ENCODE data around the gene SPANXN5.
"Not testable (repeated sequence)": the region's sequence is repeated elsewhere in the genome, so short reads cannot be mapped to it uniquely, and the experiment has no call there.

The SPANXN5 gene

DNA sequence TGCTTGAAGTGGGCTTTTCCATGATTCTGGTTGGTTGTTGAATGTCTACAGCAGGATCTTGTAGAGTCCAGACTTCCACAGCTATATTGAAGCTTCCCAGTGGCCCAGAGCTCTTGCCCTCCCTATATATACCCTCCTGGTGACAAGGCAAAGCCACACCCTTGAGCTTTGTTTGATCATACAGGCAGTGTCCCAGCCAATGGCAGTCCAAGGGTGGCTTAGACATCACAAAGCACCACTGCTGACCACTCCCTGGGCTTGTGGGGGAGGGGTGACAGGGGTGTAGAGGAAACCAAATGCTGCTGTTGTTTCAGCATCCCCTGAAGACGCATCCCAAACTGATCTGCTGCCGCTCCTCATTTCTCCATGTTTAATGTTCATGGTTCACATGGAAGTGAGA, at the start of gene SPANXN5:
SPANXN5 (minus strand) TSS at position 101 of the 400 bp plus-strand sequence; CDS start at position 22, 79 bp downstream.
- in situ Hi-C loops (cut with MboI; ENCODE audit: low sequenced_read_pairs) = not testable (repeated sequence)

DNA sequence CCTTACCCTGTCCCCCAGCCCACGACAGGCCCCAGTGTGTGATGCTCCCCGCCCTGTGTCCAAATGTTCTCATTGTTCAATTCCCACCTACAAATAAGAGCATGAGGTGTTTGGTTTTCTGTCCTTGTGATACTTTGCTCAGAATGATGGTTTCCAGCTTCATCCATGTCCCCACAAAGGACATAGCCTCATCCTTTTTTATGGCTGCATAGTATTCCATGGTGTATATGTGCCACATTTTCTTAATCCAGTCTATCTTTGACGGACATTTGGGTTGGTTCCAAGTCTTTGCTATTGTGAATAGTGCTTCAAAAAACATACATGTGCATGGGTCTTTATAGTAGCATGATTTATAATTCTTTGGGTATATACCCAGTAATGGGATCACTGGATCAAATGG, 46.4 kb upstream of the SPANXN5 start:
- in situ Hi-C loops (cut with MboI; ENCODE audit: low sequenced_read_pairs) = not testable (repeated sequence)

DNA sequence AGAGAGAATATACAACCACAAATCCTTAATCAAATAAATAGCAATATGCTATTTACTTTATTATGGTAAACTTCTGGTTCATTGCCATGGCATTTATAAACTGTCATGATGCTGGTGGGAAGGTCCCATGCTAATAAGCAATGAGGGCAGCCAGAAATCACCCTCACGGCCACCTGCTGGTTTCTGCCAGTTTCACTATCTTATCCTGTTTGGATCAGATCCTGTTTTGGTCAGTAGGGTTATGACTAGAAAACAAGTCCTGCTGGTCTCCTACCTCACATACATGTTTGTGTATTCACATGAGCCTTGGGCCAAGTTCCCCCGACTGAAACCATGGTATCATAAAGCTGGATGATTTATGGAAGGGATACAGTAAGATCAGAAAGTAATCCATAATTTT, 41.9 kb upstream of the SPANXN5 start:
- in situ Hi-C loops (cut with MboI; ENCODE audit: low sequenced_read_pairs) = no loop called here

DNA sequence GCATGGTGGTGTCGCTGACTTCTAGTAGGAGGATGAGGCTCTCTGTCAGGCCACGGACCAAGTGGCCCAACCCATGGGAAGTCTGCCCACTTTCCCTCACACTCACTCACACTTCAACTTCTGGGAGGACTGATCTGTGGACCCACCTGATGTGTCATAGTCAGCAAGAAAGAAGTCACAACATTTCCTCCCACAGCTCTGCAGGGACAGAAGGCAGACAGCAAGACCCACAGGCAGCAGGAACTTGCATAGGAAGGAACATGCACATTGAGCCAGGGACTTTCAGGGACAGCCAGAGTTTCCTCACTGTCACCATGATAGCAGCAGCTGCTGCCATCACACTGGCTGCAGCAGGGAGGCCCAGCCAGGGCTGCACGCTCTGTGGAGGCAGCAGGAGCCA, 33.3 kb upstream of the SPANXN5 start:
- in situ Hi-C loops (cut with MboI; ENCODE audit: low sequenced_read_pairs) = no loop called here

DNA sequence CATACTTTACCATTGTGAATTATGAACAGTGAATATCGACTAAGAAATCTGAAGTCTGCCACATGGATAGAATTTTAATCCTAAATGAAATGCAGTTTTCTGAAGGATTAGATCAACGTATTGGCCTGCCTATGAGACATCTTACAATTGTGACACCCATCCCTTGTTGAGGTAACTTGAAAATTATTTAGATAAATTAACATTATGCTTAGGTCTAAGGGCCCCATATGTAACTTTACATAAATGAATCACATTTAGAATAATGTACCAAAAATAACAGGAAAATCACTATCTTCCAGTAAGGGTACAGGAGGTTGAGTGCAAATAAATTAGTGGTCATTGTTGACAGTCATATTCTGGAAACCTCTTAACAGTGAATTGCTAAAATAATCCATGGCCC, 27.4 kb upstream of the SPANXN5 start:
- in situ Hi-C loops (cut with MboI; ENCODE audit: low sequenced_read_pairs) = loop anchor here (25.0 kb wide), 1 partner anchor 212 kb away; no protein-coding TSS in a partner anchor

- in situ Hi-C loops (cut with MboI; ENCODE audit: low sequenced_read_pairs) = loop anchor here (25.0 kb wide), 1 partner anchor 209 kb away; no protein-coding TSS in a partner anchor
Observed at GRCh38 chrX:52821079-52821760, 24.0 kb upstream of the SPANXN5 start.

GRCh38 chrX:52819788-52820187, 22.6 kb upstream of the SPANXN5 start:
- in situ Hi-C loops (cut with MboI; ENCODE audit: low sequenced_read_pairs) = loop anchor here (25.0 kb wide), 1 partner anchor 207 kb away; no protein-coding TSS in a partner anchor

DNA sequence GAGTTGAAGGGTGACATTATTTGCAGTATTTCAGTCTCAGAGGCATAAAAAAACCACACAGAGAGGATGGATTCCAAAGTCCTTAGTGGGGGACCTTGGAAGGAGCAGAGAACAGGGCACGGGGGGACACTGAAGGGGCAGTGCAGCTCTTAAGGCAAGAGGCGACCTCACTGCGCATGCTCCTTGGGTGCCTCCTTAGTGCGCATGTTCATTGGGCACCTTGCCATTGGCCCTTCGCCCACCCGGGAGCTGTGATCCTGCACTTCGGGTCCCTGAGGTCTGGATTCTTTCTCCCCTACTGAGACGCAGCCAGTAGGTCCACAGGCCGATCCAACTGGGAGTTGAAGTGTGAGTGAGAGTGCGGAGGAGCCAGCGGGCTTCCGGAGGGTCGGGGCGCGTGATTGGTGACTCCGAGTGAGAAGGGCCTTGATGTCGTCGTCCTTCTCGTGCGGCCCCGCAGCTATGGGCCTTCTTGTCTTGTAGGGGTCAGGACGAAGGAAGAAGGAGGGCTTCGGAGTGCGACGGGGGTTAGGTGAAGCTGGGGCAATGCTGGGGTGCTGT, 13.9 kb upstream of the SPANXN5 start, which contains the start of gene XAGE5:
XAGE5 (plus strand) TSS at position 223 of the 561 bp plus-strand sequence. CDS start 1,280 bp downstream, outside the sequence.
- in situ Hi-C loops (cut with MboI; ENCODE audit: low sequenced_read_pairs) = loop anchor here (25.0 kb wide), 1 partner anchor 199 kb away; no protein-coding TSS in a partner anchor

DNA sequence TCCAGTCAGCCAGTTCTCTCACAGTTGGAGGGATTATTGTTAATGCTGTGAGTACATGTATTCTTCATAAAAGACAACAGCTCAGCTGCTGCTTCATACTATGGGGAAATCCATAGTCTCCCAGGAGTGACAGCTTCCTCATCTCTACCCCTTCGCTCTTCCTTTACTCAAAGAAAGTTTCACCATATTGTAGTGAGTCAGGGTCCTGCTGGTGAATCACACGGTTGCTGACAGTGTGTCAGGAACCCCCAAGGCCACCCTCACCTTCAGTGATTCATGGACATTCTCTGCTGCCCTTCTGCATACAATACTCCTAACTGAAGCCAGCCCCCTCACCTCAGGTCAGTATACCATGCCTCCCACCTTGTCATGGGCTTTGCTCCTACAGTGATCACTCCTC, 7.6 kb upstream of the SPANXN5 start:
- in situ Hi-C loops (cut with MboI; ENCODE audit: low sequenced_read_pairs) = loop anchor here (25.0 kb wide), 1 partner anchor 193 kb away; no protein-coding TSS in a partner anchor

GRCh38 chrX:52773504-52773903, 23.7 kb downstream of the SPANXN5 start:
- in situ Hi-C loops (cut with MboI; ENCODE audit: low sequenced_read_pairs) = not testable (repeated sequence)

DNA sequence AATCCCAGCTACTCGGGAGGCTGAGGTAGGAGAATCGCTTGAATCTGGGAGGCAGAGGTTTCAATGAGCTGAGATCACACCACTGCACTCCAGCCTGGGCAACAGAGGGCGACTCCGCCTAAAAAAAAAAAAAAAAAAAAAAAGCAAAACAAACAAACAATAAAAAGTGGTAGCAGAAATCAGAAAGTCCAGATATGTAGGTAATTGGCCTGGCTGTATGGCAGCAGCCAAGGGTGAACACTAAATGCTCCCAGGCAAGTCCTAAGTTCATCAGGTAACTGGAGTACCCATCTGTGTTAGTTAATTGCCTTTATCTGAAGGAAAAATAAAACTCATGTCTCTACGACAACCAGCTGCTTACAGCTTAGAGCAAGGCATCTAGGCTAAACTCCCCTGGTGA, 31.2 kb downstream of the SPANXN5 start:
- in situ Hi-C loops (cut with MboI; ENCODE audit: low sequenced_read_pairs) = not testable (repeated sequence)

DNA sequence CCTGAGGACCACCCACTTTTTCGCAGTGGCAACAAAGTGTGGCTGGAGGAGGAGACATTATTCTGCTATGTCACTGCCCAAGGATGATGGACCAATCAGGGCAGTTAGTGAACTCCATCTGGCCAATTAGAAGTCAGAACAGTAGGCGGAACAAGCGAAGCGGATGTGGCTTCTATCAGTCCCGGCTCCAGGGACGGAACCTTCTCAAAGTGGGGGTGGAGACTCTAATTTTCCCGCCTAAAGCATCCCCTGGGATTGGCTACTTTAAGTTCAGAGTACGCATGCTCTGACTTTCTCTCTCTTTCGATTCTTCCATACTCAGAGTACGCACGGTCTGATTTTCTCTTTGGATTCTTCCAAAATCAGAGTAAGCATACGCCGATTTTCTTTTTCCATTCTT, 46.3 kb downstream of the SPANXN5 start, which contains the start of gene SSX2B:
SSX2B (plus strand) TSS at position 301 of the 400 bp plus-strand sequence. CDS start 1,429 bp downstream, outside the sequence.
- in situ Hi-C loops (cut with MboI; ENCODE audit: low sequenced_read_pairs) = not testable (repeated sequence)

Data from HL-60/S4 (cell line).